Uterus (tissue), 2 donors: ENCODE results near the gene LMOD1.

Experiments used
- POLR2A ChIP-seq, 2 donors: fragments of 450-650 bp; IDR thresholded peaks; one replicate each; pipeline ENCODE4 v1.6.1; 2016; ENCODE audit warnings: antibody characterized with exemption in 2 of 2, mild to moderate bottlenecking in 1 of 2, moderate library complexity in 1 of 2
- TF ChIP-seq, protein P1 (sequence below), 4 experiments: fragments of 200-600 bp in 2 of 4; fragments of 450-650 bp in 2 of 4; sonication (generic) in 2 of 4; IDR thresholded peaks; one replicate each; pipeline ENCODE4 v1.5.1; 2016 to 2019; ENCODE audit warnings: antibody characterized with exemption in 4 of 4, mild to moderate bottlenecking in 2 of 4, moderate library complexity in 1 of 4

GRCh38 chr1:201899683-201900429 lies 46.5 kb downstream of the LMOD1 start:
- no peak for TF ChIP-seq POLR2A (IDR thresholded peaks at IDR 0.05)
- TF ChIP-seq, protein P1, sequence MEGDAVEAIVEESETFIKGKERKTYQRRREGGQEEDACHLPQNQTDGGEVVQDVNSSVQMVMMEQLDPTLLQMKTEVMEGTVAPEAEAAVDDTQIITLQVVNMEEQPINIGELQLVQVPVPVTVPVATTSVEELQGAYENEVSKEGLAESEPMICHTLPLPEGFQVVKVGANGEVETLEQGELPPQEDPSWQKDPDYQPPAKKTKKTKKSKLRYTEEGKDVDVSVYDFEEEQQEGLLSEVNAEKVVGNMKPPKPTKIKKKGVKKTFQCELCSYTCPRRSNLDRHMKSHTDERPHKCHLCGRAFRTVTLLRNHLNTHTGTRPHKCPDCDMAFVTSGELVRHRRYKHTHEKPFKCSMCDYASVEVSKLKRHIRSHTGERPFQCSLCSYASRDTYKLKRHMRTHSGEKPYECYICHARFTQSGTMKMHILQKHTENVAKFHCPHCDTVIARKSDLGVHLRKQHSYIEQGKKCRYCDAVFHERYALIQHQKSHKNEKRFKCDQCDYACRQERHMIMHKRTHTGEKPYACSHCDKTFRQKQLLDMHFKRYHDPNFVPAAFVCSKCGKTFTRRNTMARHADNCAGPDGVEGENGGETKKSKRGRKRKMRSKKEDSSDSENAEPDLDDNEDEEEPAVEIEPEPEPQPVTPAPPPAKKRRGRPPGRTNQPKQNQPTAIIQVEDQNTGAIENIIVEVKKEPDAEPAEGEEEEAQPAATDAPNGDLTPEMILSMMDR (IDR thresholded peaks at IDR 0.05): no peak
